Pancreas (tissue), 10 donors: ENCODE results near the gene ZEB2. TPM values are rescaled to one million over a fixed set of nuclear protein-coding genes. Genes with fewer than 3 reads are reported as not detected.

Source experiments
- ATAC-seq, 4 donors: fragments of 200-7000 bp; cut with Tn5 transposase; one replicate each; pipeline versions ENCODE4 v1.8.0 to v1.9.1; 2020; ENCODE audit warnings: mild to moderate bottlenecking in 4 of 4, moderate library complexity in 4 of 4
- DNase-seq, 6 donors: peaks; one replicate each; pipeline ENCODE4 v3.0.0-alpha.2; 2020
- FAIRE-seq: peaks from 2 replicates; lab custom pipeline; 2012; peaks lifted over from hg19 to GRCh38; lab: Jason Lieb, UNC
- H3K27ac ChIP-seq, 4 donors: fragments of 200-600 bp; sonication (generic); 1 replicate in 3 of 4; 2 replicates in 1 of 4; pipeline versions ENCODE4 v1.5.0 to v1.8.0; 2020
- H3K27me3 ChIP-seq, 4 donors: fragments of 200-600 bp; one replicate each; pipeline ENCODE4 v1.8.0; 2021
- H3K36me3 ChIP-seq, 3 donors: fragments of 200-600 bp; sonication (generic) in 1 of 3; one replicate each; pipeline versions ENCODE4 v1.5.0 to v1.8.0; 2020 to 2021
- H3K4me1 ChIP-seq, 3 donors: fragments of 200-600 bp; one replicate each; pipeline ENCODE4 v1.8.0; 2021
- H3K4me3 ChIP-seq, 4 donors: fragments of 200-600 bp; sonication (generic) in 2 of 4; one replicate each; pipeline versions ENCODE4 v1.5.0 to v1.8.0; 2020 to 2021
- H3K9me3 ChIP-seq, 4 donors: fragments of 200-600 bp; one replicate each; pipeline ENCODE4 v1.8.0; 2021
- WGBS, 2 donors: extraction: QIAGEN DNeasy Blood & Tissue Kit; methylation state at CpG; one replicate each; pipeline ENCODE4 v1.1.7; 2013; 5-methylcytosine and 5-hydroxymethylcytosine counted together
- intact Hi-C, 3 donors: fragments of 100-400 bp; cut with DNase I; formaldehyde crosslinking; loops; one replicate each; pipeline versions ENCODE4 v1.11.1 to v1.14.2; 2022
- polyA plus RNA-seq, 2 donors: library from polyadenylated mRNA; stranded (reverse); fragments of 200-250 nt; gene quantifications; one replicate each; pipeline ENCODE4 v1.2.3, GENCODE V29; 2013
- total RNA-seq, 6 donors: library from RNA; stranded (reverse); fragmentation: NEBNext Ultra II Directional in 4 of 6; extraction: Animal tissue kit (Norgen Biotek cat#: 25700) in 4 of 6; gene quantifications; one replicate each; pipeline versions ENCODE4 v1.2.1 to v1.2.4, GENCODE V29; 2021 to 2023
- TF ChIP-seq, protein P1 (sequence below), 4 donors: fragments of 200-600 bp; sonication (generic) in 3 of 4; IDR thresholded peaks; one replicate each; pipeline versions ENCODE4 v1.5.0 to v1.8.0; 2021; ENCODE audit warnings: antibody characterized with exemption in 4 of 4
- donor health status: healthy with polysubstance abuse.
- donor health status: DM: no; HTN: no; CAD: no; lungs with moderate emphysema.
- donor health status: DM: no; HTN: no; CAD: no.
- donor health status: control.
- donor health status: control.
- donor health status: Bipolar disorder and iron deficiency.
- donor health status: DM: yes; HTN: yes; CAD: no.
- donor health status: DM: no; HTN: no; CAD: no.
- donor health status: DM: no; HTN: no; CAD: no.
- donor health status: DM: yes; HTN: yes; CAD: no.

The ZEB2 gene
- total and polyA plus RNA-seq, 8 donors = 3.8 to 38.6 (median 5.7) TPM

DNA sequence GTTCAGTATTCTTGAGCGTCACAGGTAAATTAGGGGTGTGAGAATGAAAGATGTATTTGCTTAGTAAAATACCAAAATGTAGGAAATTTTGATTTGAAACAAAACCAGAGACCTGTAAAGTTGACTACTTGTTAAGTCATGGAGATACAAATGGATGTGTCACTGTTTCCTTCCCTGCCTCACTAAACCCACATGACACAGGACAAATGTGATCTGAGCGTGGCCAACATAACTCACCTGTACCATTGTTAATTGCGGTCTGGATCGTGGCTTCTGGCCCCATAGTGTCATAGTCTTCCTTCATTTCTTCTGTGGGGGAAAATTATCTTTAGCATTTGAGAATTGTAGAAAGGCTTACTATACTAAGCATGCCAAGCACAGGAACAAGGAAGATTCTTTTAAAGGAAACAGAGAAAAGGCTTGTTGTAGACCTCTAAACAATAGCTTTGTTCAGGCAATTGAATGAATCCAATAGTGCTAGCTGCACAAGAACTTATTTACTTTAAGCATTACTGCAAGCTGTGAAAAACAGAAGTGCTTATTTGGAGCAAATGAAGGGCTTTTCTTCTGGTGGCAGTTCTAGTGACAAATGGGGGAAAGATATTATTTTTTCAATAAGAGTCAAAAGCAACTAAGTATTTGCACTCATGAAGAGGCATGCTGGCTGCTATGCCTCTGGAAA is 95.2 kb downstream of the ZEB2 start:
- DNase-seq = no peak
- intact Hi-C loops = no loop called here
- ATAC-seq = no peak
- H3K36me3 ChIP-seq = no peaks in the 10 kb centered on the region
- peaks cover 0 to 4% (median 4%) of the 10 kb centered on the region in 3 donors for H3K4me1 ChIP-seq
- no peaks in the 10 kb centered on the region for H3K27me3 ChIP-seq
- no peaks in the 10 kb centered on the region for H3K9me3 ChIP-seq
- H3K27ac ChIP-seq = no peak overlapping the region
- H3K4me3 ChIP-seq = no peak overlapping the region
- 86 to 89% methylated on average over 4 of the region's 4 CpGs for WGBS, 2 donors
- no peak for FAIRE-seq
- TF ChIP-seq, protein P1, sequence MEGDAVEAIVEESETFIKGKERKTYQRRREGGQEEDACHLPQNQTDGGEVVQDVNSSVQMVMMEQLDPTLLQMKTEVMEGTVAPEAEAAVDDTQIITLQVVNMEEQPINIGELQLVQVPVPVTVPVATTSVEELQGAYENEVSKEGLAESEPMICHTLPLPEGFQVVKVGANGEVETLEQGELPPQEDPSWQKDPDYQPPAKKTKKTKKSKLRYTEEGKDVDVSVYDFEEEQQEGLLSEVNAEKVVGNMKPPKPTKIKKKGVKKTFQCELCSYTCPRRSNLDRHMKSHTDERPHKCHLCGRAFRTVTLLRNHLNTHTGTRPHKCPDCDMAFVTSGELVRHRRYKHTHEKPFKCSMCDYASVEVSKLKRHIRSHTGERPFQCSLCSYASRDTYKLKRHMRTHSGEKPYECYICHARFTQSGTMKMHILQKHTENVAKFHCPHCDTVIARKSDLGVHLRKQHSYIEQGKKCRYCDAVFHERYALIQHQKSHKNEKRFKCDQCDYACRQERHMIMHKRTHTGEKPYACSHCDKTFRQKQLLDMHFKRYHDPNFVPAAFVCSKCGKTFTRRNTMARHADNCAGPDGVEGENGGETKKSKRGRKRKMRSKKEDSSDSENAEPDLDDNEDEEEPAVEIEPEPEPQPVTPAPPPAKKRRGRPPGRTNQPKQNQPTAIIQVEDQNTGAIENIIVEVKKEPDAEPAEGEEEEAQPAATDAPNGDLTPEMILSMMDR (IDR thresholded peaks at IDR 0.05) = no peak

DNA sequence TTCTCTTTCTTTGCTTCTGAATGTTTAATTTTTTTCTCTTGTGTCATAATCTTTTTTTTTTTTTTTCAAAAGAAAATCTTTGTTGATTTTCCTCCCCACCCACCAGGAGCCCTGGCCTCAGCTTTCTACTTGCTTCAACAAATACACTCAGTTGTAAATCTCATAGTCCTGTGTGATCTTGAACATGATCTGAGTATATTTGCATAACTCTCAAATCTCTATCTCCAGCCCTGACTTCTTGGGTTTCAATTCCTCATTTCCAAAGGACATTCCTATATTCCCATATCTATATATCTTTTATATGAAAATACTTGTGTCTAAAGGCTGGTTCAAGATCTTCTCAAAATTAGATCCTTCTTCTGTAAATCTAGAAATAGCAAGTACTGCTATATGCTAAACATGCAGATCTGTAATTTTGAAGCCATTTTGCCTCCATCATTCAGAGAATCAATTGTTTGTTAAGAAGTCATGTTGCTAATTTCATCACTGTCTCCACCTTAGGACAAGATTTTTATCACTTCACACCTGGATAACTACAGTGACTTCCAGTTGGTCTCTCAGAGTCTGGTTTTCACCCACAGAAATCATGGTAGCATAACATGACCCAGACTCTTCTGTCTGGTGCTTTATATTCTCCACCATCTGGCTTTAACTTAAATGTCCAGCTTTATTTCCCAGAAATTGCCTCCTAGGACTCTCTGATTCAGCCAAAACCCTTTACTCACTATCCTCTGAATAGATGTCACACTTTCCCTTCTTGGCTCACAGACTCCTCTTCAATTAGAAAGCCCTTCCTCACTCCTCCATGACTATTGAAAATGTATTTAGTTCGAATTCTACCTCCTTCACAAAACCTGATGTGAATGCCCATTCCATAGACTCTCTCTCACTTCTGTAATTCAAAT is 98.1 kb downstream of the ZEB2 start:
- H3K4me3 ChIP-seq = no peak overlapping the region
- WGBS, 2 donors = 60 to 68% methylated on average over 1 of the region's 1 CpG

DNA sequence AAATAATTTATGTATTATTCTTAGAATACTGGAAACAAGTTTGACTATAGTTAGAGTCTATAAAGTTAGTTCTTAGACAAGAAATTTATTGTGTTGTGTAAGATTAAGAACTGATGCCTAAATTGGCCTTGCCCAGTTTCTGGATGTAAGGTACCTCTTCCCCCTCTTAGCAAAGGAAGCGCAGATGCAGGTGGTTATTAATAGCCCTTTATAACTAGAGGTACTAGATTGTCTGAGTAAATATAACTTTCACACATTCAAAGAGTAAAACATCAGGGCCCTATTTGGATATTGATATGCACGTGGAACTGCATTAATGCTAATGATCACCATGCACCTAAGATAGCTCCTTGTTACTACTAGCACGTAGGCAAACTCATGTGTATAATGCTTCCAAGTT is 100.7 kb downstream of the ZEB2 start:
- no peak for DNase-seq
- H3K36me3 ChIP-seq = no peaks in the 10 kb centered on the region
- H3K4me1 ChIP-seq = no peaks in the 10 kb centered on the region
- intact Hi-C loops = no loop called here
- no peak overlapping the region for H3K4me3 ChIP-seq
- TF ChIP-seq, protein P1 (IDR thresholded peaks at IDR 0.05) = no peak
- ATAC-seq = no peak
- no peak for FAIRE-seq
- H3K27me3 ChIP-seq = no peaks in the 10 kb centered on the region
- WGBS, 2 donors = 84 to 91% methylated on average over 3 of the region's 3 CpGs
- H3K27ac ChIP-seq = no peak overlapping the region
- H3K9me3 ChIP-seq = no peaks in the 10 kb centered on the region

More for the DNA sequence above, 98.1 kb downstream of the ZEB2 start:
- FAIRE-seq (no peak), ATAC-seq (no peak), DNase-seq (no peak)
- Histone ChIP-seq H3K9me3 (no peaks in the 10 kb centered on the region), H3K27ac (no peak overlapping the region), H3K36me3 (no peaks in the 10 kb centered on the region), H3K27me3 (no peaks in the 10 kb centered on the region), H3K4me1 (peaks cover 0 to 4% (median 0%) of the 10 kb centered on the region in 3 donors)
- TF ChIP-seq, protein P1 (IDR thresholded peaks at IDR 0.05) = no peak
- intact Hi-C loops = no loop called here

DNA sequence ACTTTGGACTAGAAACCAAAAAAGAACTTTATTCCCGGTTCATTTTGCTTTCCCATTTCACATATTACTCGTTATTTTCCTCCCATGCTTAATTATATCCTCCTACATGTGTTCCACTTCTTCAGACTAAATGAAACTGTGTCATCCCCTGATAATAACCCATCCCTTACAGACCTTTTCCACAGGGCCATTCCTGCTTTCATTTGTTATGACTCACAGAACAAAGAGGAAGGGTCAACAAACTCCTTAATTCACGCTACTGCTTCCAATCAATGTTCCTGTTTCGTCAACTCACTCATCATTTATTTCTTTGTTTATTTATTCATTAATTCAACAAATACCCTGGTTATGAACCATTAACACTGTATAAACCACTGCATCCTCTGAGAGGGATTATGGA is 104.5 kb downstream of the ZEB2 start:
- ATAC-seq = no peak
- intact Hi-C loops = no loop called here
- Histone ChIP-seq H3K27ac (no peak overlapping the region), H3K9me3 (no peaks in the 10 kb centered on the region), H3K36me3 (no peaks in the 10 kb centered on the region), H3K4me1 (no peaks in the 10 kb centered on the region), H3K4me3 (no peak overlapping the region), H3K27me3 (no peaks in the 10 kb centered on the region)
- DNase-seq = no peak
- TF ChIP-seq, protein P1 (IDR thresholded peaks at IDR 0.05) = no peak
- WGBS, 2 donors = 77% methylated on average over 4 of the region's 4 CpGs
- no peak for FAIRE-seq
